Loucy (cell line): ENCODE measurements around the gene TTLL9.

Experiments used
- CTCF ChIP-seq: fragments of 200-600 bp; sonication (generic); conservative IDR thresholded peaks from 2 replicates; pipeline ENCODE4 v1.5.1; 2014; ENCODE audit warnings: mild to moderate bottlenecking, antibody characterized with exemption, low read length
- EZH2phosphoT487 ChIP-seq: fragments of 200-600 bp; IDR thresholded peaks from 2 replicates; pipeline ENCODE4 v1.6.1; 2018; ENCODE audit warnings: antibody characterized with exemption, mild to moderate bottlenecking, moderate library complexity, borderline replicate concordance

GRCh38 chr20:31881945-31882344 is 11.5 kb downstream of the TTLL9 start:
- TF ChIP-seq CTCF (no peak), EZH2phosphoT487 (no peak)
